Measurements from ENCODE around the gene KMT2B.

GRCh38 chr19:35781650-35782049, 63.8 kb downstream of the KMT2B start:
- TF ChIP-seq, protein P1, sequence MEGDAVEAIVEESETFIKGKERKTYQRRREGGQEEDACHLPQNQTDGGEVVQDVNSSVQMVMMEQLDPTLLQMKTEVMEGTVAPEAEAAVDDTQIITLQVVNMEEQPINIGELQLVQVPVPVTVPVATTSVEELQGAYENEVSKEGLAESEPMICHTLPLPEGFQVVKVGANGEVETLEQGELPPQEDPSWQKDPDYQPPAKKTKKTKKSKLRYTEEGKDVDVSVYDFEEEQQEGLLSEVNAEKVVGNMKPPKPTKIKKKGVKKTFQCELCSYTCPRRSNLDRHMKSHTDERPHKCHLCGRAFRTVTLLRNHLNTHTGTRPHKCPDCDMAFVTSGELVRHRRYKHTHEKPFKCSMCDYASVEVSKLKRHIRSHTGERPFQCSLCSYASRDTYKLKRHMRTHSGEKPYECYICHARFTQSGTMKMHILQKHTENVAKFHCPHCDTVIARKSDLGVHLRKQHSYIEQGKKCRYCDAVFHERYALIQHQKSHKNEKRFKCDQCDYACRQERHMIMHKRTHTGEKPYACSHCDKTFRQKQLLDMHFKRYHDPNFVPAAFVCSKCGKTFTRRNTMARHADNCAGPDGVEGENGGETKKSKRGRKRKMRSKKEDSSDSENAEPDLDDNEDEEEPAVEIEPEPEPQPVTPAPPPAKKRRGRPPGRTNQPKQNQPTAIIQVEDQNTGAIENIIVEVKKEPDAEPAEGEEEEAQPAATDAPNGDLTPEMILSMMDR (conservative IDR thresholded peaks at IDR 0.05; ENCODE audit: low read depth, low read length), result no peak
- no peak for TF ChIP-seq EZH2 (IDR thresholded peaks at IDR 0.05; ENCODE audit: low read length, unreplicated experiment)

Data from PC-3 (cell line).